PC-9 (cell line): Measurements from ENCODE around the gene AMIGO1. TPM values are rescaled to one million over a fixed set of nuclear protein-coding genes. Genes with fewer than 3 reads are reported as not detected.
"Not testable (repeated sequence)": the region's sequence is repeated elsewhere in the genome, so short reads cannot be mapped to it uniquely, and the experiment has no call there.

Experiments
- BruUV-seq: library from RNA; stranded (reverse); fragments of 400-500 nt; replicated peaks from 2 replicates; lab custom pipeline; 2021; lab: Mats Ljungman, UMichigan
- CTCF ChIA-PET: fragments of 300-600 bp; sonication (Branson Sonifier 250); formaldehyde crosslinking; loops from one replicate; lab custom pipeline; 2022; ENCODE audit warnings: antibody characterized with exemption; lab: Charles Lee
- POLR2A ChIA-PET: fragments of 300-600 bp; sonication (Branson Sonifier 250); formaldehyde crosslinking; loops from one replicate; lab custom pipeline; 2022; ENCODE audit warnings: antibody characterized with exemption; ENCODE audit not compliant: unreplicated experiment; lab: Charles Lee
- DNase-seq, 2 experiments: peaks; one replicate each; pipeline versions ENCODE4 v3.0.0 to v3.0.0-alpha.2; 2015 to 2022; ENCODE audit warnings: mixed read lengths in 1 of 2
- H2AFZ ChIP-seq: fragments of 200-600 bp; sonication (generic); 2 replicates; pipeline ENCODE4 v1.8.1; 2017; ENCODE audit warnings: antibody characterized with exemption
- H3F3A ChIP-seq: fragments of 200-600 bp; sonication (generic); 2 replicates; pipeline ENCODE4 v1.8.1; 2017; ENCODE audit warnings: antibody characterized with exemption, mild to moderate bottlenecking, low read depth; ENCODE audit not compliant: insufficient read depth
- H3K27ac ChIP-seq: fragments of 200-600 bp; sonication (generic); 2 replicates; pipeline ENCODE4 v1.6.1; 2016; ENCODE audit warnings: mixed run types
- H3K27me3 ChIP-seq: fragments of 200-600 bp; sonication (generic); 2 replicates; pipeline ENCODE4 v1.6.1; 2016; ENCODE audit warnings: low read depth, mixed run types; ENCODE audit not compliant: insufficient read depth
- H3K36me3 ChIP-seq: fragments of 200-600 bp; sonication (generic); 2 replicates; pipeline ENCODE4 v1.6.1; 2016; ENCODE audit warnings: low read depth, mixed run types
- H3K4me1 ChIP-seq: fragments of 200-600 bp; sonication (generic); replicated peaks from 2 replicates; pipeline ENCODE4 v1.6.1; 2016; ENCODE audit warnings: mixed run types; ENCODE audit not compliant: insufficient read depth
- H3K4me2 ChIP-seq: fragments of 200-600 bp; sonication (generic); 2 replicates; pipeline ENCODE4 v1.6.1; 2017; ENCODE audit warnings: mixed run types
- H3K4me3 ChIP-seq: fragments of 200-600 bp; sonication (generic); 2 replicates; pipeline ENCODE4 v1.6.1; 2016; ENCODE audit warnings: mixed run types
- H3K79me2 ChIP-seq: fragments of 200-600 bp; sonication (generic); 2 replicates; pipeline ENCODE4 v1.6.1; 2017; ENCODE audit warnings: low read depth, mixed run types
- H3K9me2 ChIP-seq: fragments of 200-600 bp; sonication (generic); 2 replicates; pipeline ENCODE4 v1.8.1; 2017; ENCODE audit warnings: mild to moderate bottlenecking; ENCODE audit not compliant: insufficient read depth
- H3K9me3 ChIP-seq: fragments of 200-600 bp; sonication (generic); 2 replicates; pipeline ENCODE4 v1.8.1; 2016; ENCODE audit warnings: low read depth; ENCODE audit not compliant: insufficient read depth
- H4K20me1 ChIP-seq: fragments of 200-600 bp; sonication (generic); 2 replicates; pipeline ENCODE4 v1.8.1; 2017; ENCODE audit not compliant: insufficient read depth
- EZH2 ChIP-seq: fragments of 200-600 bp; sonication (generic); IDR thresholded peaks from 2 replicates; pipeline ENCODE4 v1.8.0; 2017; ENCODE audit warnings: antibody characterized with exemption, low read depth
- intact Hi-C: fragments of 100-400 bp; cut with micrococcal nuclease; formaldehyde crosslinking; loops from one replicate; pipeline ENCODE4 v1.10.0; 2022; ENCODE audit not compliant: unreplicated experiment
- total RNA-seq: library from RNA; stranded (reverse); gene quantifications from 2 replicates; pipeline ENCODE4 v1.2.3, GENCODE V29; 2021
- TF ChIP-seq, protein P1 (sequence below): fragments of 200-600 bp; sonication (generic); conservative IDR thresholded peaks from 2 replicates; pipeline ENCODE4 v1.6.1; 2017; ENCODE audit warnings: mixed run types, antibody characterized with exemption, mild to moderate bottlenecking, moderate library complexity

Gene AMIGO1
- total RNA-seq, 1 experiment from 2014 or later: 4.2 TPM

DNA sequence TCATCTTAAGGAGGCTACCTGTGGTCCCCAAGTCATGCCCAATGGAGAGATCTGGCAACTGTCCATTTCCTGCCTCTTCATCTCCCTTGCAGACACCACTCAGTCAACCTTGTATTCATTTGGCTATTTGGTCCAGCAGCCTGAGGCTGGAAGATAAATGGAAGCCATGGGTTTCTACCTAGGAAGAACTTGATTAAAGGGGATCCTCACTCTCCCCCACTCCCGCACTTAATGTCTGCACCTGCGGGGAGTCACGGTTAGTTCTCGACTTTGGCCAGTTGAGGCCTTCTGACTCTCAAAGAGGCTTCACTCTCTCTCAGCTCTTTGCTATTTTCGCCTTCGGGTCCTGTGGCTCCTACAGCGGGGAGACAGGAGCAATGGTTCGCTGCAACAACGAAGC lies 34.3 kb downstream of the AMIGO1 start:
- H2AFZ ChIP-seq: no peak overlapping the region
- no TSS peak for BruUV-seq
- intact Hi-C loops: no loop called here
- H3K9me3 ChIP-seq: no peaks in the 10 kb centered on the region
- no peaks in the 10 kb centered on the region for H3K79me2 ChIP-seq
- CTCF ChIA-PET: no interaction called here
- no peak overlapping the region for H3K4me3 ChIP-seq
- DNase-seq: no peak
- no peaks in the 10 kb centered on the region for H3K36me3 ChIP-seq
- no peaks in the 10 kb centered on the region for H3F3A ChIP-seq
- no peak overlapping the region for H3K27ac ChIP-seq
- H3K9me2 ChIP-seq: no peaks in the 10 kb centered on the region
- peaks cover 86% of the 10 kb centered on the region for H3K27me3 ChIP-seq
- H4K20me1 ChIP-seq: no peaks in the 10 kb centered on the region
- TF ChIP-seq, protein P1, sequence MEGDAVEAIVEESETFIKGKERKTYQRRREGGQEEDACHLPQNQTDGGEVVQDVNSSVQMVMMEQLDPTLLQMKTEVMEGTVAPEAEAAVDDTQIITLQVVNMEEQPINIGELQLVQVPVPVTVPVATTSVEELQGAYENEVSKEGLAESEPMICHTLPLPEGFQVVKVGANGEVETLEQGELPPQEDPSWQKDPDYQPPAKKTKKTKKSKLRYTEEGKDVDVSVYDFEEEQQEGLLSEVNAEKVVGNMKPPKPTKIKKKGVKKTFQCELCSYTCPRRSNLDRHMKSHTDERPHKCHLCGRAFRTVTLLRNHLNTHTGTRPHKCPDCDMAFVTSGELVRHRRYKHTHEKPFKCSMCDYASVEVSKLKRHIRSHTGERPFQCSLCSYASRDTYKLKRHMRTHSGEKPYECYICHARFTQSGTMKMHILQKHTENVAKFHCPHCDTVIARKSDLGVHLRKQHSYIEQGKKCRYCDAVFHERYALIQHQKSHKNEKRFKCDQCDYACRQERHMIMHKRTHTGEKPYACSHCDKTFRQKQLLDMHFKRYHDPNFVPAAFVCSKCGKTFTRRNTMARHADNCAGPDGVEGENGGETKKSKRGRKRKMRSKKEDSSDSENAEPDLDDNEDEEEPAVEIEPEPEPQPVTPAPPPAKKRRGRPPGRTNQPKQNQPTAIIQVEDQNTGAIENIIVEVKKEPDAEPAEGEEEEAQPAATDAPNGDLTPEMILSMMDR: no peak
- no peak for TF ChIP-seq EZH2
- POLR2A ChIA-PET: no interaction called here
- H3K4me2 ChIP-seq: no peak overlapping the region
- H3K4me1 ChIP-seq: peaks cover 7% of the 10 kb centered on the region

DNA sequence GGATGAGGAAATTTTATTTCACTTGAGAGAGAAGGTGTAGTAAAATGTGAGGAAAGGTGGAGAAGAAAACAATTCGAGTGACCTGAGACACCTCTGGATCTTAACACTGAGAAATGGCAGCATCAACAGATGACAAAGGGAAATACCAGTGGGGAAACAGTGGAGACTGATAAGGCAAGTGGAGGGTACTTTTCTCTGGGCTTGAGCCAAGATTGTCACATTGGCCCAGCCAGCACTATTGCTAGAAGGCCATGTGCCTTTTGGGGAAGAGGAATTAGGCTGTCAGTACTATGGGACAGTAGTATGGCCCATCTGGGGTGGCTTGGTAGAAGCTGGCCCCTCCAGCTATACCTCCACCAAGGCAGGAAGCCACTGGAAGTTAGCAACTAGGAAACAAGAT lies 34.8 kb downstream of the AMIGO1 start:
- POLR2A ChIA-PET: no interaction called here
- no peak overlapping the region for H3K27ac ChIP-seq
- H3K9me2 ChIP-seq: no peaks in the 10 kb centered on the region
- H3F3A ChIP-seq: no peaks in the 10 kb centered on the region
- H3K4me2 ChIP-seq: no peak overlapping the region
- H3K79me2 ChIP-seq: no peaks in the 10 kb centered on the region
- intact Hi-C loops: no loop called here
- H3K4me3 ChIP-seq: no peak overlapping the region
- peaks cover 7% of the 10 kb centered on the region for H3K4me1 ChIP-seq
- no peak overlapping the region for H2AFZ ChIP-seq
- BruUV-seq: no TSS peak
- CTCF ChIA-PET: no interaction called here
- no peaks in the 10 kb centered on the region for H3K36me3 ChIP-seq
- H3K27me3 ChIP-seq: peaks cover 86% of the 10 kb centered on the region
- H4K20me1 ChIP-seq: no peaks in the 10 kb centered on the region
- TF ChIP-seq, protein P1: no peak
- TF ChIP-seq EZH2: no peak
- H3K9me3 ChIP-seq: no peaks in the 10 kb centered on the region
- DNase-seq: no peak

DNA sequence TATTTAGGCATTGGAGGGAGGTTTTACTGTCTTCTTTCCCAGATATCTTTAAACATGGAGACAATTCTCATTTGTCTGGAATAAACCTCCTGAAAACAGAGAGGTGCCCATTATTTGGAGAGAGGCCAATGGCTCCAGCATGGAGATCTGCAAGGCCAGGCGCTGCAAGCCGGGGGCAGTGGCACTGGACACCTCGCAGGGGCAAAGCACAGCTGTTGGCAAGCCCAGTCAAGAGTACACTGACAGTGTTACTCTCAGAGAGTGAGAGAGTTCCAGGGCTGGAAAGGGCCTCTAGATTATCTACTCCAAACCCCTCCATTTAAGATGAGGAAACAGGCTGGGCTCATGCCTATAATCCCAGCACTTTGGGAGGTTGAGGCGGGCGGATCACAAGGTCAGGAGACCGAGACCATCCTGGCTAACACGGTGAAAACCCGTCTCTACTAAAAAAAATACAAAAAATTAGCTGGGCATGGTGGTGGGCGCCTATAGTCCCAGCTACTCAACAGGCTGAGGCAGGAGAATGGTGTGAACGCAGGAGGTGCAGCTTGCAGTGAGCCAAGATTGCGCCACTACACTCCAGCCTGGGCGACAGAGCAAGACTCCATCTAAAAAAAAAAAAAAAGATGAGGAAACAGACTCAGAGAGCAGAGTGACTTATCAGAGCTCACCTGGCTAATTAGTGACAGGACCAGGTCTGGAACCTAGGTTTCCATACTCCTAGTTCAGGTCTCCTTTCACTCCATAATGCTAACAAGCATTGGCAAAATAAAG lies 36.1 kb downstream of the AMIGO1 start:
- H3K9me2 ChIP-seq, H4K20me1 ChIP-seq, DNase-seq, H3K9me3 ChIP-seq, H3K79me2 ChIP-seq, H3K36me3 ChIP-seq, H3K27ac ChIP-seq, intact Hi-C loops, POLR2A ChIA-PET, H3K4me2 ChIP-seq, CTCF ChIA-PET, H3K4me3 ChIP-seq, H3K4me1 ChIP-seq, H3F3A ChIP-seq, BruUV-seq, H2AFZ ChIP-seq: not testable (repeated sequence)
- H3K27me3 ChIP-seq: peaks cover 90% of the 10 kb centered on the region

- Histone ChIP-seq H3K9me2 (no peaks in the 10 kb centered on the region), H3K79me2 (no peaks in the 10 kb centered on the region), H3K9me3 (no peaks in the 10 kb centered on the region), H3K4me1 (peaks cover 7% of the 10 kb centered on the region), H2AFZ (no peak overlapping the region), H3K4me2 (no peak overlapping the region), H3K27me3 (peaks cover 97% of the 10 kb centered on the region), H3F3A (no peaks in the 10 kb centered on the region), H3K27ac (no peak overlapping the region), H3K4me3 (no peak overlapping the region), H3K36me3 (no peaks in the 10 kb centered on the region), H4K20me1 (no peaks in the 10 kb centered on the region)
- ChIA-PET CTCF (interaction anchor here (0.7 kb wide), 1 partner anchor 24 kb away, joined by 10 read pairs; no protein-coding TSS in a partner anchor), POLR2A (no interaction called here)
- TF ChIP-seq, protein P1: no peak
- TF ChIP-seq EZH2: no peak
- intact Hi-C loops: no loop called here
- DNase-seq: no peak
- no TSS peak for BruUV-seq
Observed at GRCh38 chr1:109472779-109473178, 36.7 kb downstream of the AMIGO1 start.
